ENCODE data around the gene PLPP3.

- TF ChIP-seq CTCF (IDR thresholded peaks at IDR 0.05) (no peak), TCF7L2 (IDR thresholded peaks at IDR 0.05; ENCODE audit: low read depth, low read length) (no peak), REST (IDR thresholded peaks at IDR 0.05; ENCODE audit: insufficient read depth in 1 of 2, low read depth in 2 of 2, low read length in 1 of 2) (no peak)
Observed at GRCh38 chr1:56538532-56538931, 40.8 kb downstream of the PLPP3 start.
